SK-N-SH treated with all-trans-retinoic acid at 6 μM for 48 hours (cell line): ENCODE measurements around the gene CITED2.

ENCODE experiments used
- ISL1 ChIP-seq: fragments of 250-450 bp; sonication (Bioruptor Pico); IDR thresholded peaks from 2 replicates; pipeline ENCODE4 v2.1.2; 2022; ENCODE audit warnings: mild to moderate bottlenecking, moderate library complexity
- ZC3H10 ChIP-seq: fragments of 250-450 bp; sonication (Bioruptor Pico); IDR thresholded peaks from 2 replicates; pipeline ENCODE4 v1.5.1; 2021; ENCODE audit warnings: mild to moderate bottlenecking, moderate library complexity
- TF ChIP-seq, protein P1 (sequence below): fragments of 250-450 bp; sonication (Bioruptor Pico); IDR thresholded peaks from 2 replicates; pipeline ENCODE4 v1.8.0; 2020; ENCODE audit warnings: mild to moderate bottlenecking, moderate library complexity, borderline replicate concordance
- TF ChIP-seq, protein P2 (sequence below): fragments of 250-450 bp; sonication (Bioruptor Pico); IDR thresholded peaks from 2 replicates; pipeline ENCODE4 v1.5.1; 2020; ENCODE audit warnings: low read depth, mild to moderate bottlenecking, moderate library complexity

DNA sequence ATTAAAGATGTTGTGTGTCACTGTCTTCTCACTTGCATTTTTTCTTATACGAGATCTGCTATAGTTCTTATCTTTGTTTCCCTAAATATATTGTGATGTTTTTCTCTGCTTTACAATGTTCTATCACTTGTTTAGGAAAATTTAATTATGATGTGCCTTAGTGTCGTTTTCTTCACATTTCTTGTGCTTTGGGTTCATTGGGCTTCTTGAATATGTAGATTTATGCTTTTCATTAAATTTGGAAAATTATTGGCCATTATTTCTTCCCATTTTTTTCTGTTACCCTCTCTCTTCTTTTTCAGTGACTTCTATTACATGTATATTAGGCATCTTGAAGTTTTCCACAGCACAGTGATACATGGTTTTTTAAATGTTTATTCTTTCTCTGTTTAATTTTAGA is 33.4 kb downstream of the CITED2 start:
- TF ChIP-seq ZC3H10 = no peak
- TF ChIP-seq, protein P1, sequence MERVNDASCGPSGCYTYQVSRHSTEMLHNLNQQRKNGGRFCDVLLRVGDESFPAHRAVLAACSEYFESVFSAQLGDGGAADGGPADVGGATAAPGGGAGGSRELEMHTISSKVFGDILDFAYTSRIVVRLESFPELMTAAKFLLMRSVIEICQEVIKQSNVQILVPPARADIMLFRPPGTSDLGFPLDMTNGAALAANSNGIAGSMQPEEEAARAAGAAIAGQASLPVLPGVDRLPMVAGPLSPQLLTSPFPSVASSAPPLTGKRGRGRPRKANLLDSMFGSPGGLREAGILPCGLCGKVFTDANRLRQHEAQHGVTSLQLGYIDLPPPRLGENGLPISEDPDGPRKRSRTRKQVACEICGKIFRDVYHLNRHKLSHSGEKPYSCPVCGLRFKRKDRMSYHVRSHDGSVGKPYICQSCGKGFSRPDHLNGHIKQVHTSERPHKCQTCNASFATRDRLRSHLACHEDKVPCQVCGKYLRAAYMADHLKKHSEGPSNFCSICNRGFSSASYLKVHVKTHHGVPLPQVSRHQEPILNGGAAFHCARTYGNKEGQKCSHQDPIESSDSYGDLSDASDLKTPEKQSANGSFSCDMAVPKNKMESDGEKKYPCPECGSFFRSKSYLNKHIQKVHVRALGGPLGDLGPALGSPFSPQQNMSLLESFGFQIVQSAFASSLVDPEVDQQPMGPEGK = no peak
- TF ChIP-seq, protein P2, sequence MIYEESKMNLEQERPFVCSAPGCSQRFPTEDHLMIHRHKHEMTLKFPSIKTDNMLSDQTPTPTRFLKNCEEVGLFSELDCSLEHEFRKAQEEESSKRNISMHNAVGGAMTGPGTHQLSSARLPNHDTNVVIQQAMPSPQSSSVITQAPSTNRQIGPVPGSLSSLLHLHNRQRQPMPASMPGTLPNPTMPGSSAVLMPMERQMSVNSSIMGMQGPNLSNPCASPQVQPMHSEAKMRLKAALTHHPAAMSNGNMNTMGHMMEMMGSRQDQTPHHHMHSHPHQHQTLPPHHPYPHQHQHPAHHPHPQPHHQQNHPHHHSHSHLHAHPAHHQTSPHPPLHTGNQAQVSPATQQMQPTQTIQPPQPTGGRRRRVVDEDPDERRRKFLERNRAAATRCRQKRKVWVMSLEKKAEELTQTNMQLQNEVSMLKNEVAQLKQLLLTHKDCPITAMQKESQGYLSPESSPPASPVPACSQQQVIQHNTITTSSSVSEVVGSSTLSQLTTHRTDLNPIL (CRISPR knock-in tag) = no peak
- no peak for TF ChIP-seq ISL1 (CRISPR knock-in tag)
